HG03066 (cell line): ENCODE results near the gene NEIL1.
"Not testable (repeated sequence)": the region's sequence is repeated elsewhere in the genome, so short reads cannot be mapped to it uniquely, and the experiment has no call there.

ENCODE experiments used
- ATAC-seq: cut with Tn5 transposase; IDR thresholded peaks from one replicate; pipeline ENCODE4 v1.9.1; 2021; ENCODE audit warnings: low read depth; ENCODE audit not compliant: unreplicated experiment

Gene NEIL1

GRCh38 chr15:75346796-75347221 is at the start of gene NEIL1:
NEIL1 (plus strand) TSS chr15:75347039; CDS start chr15:75348906, 1,867 bp downstream.
- no peak for ATAC-seq

GRCh38 chr15:75298541-75299310 is 48.1 kb upstream of the NEIL1 start:
- ATAC-seq = not testable (repeated sequence)

GRCh38 chr15:75299311-75299688 is 47.5 kb upstream of the NEIL1 start:
- not testable (repeated sequence) for ATAC-seq

- not testable (repeated sequence) for ATAC-seq
Observed at GRCh38 chr15:75300026-75300425, 46.8 kb upstream of the NEIL1 start.

GRCh38 chr15:75302318-75302717 is 44.5 kb upstream of the NEIL1 start:
- no peak for ATAC-seq

- ATAC-seq = not testable (repeated sequence)
Observed at GRCh38 chr15:75302753-75303152, 44.1 kb upstream of the NEIL1 start.

- no peak for ATAC-seq
Observed at GRCh38 chr15:75306188-75306587, 40.7 kb upstream of the NEIL1 start.

GRCh38 chr15:75307778-75308390 is 39.0 kb upstream of the NEIL1 start:
- no peak for ATAC-seq

- no peak for ATAC-seq
Observed at GRCh38 chr15:75309711-75310110, 37.1 kb upstream of the NEIL1 start.

GRCh38 chr15:75312548-75312947 is 34.3 kb upstream of the NEIL1 start:
- ATAC-seq = not testable (repeated sequence)

- ATAC-seq = no peak
Observed at GRCh38 chr15:75313116-75313845, 33.6 kb upstream of the NEIL1 start.

- ATAC-seq = no peak
Observed at GRCh38 chr15:75314552-75315290, 32.1 kb upstream of the NEIL1 start.

GRCh38 chr15:75319231-75319897 is 27.5 kb upstream of the NEIL1 start:
- not testable (repeated sequence) for ATAC-seq

- ATAC-seq = no peak
Observed at GRCh38 chr15:75321711-75322110, 25.1 kb upstream of the NEIL1 start.

- ATAC-seq = no peak
Observed at GRCh38 chr15:75325922-75326321, 20.9 kb upstream of the NEIL1 start.

- no peak for ATAC-seq
Observed at GRCh38 chr15:75327005-75327404, 19.8 kb upstream of the NEIL1 start.

- no peak for ATAC-seq
Observed at GRCh38 chr15:75327491-75327890, 19.3 kb upstream of the NEIL1 start.

GRCh38 chr15:75328493-75329314 is 18.1 kb upstream of the NEIL1 start:
- no peak for ATAC-seq

- ATAC-seq = no peak
Observed at GRCh38 chr15:75329571-75329970, 17.3 kb upstream of the NEIL1 start.
